GM21526 (cell line): ENCODE data around the gene ZC3H13.

Experiments used
- ATAC-seq: cut with Tn5 transposase; IDR thresholded peaks from one replicate; pipeline ENCODE4 v1.9.1; 2021; ENCODE audit warnings: moderate library complexity; ENCODE audit not compliant: unreplicated experiment, low FRiP score

ZC3H13 gene

DNA sequence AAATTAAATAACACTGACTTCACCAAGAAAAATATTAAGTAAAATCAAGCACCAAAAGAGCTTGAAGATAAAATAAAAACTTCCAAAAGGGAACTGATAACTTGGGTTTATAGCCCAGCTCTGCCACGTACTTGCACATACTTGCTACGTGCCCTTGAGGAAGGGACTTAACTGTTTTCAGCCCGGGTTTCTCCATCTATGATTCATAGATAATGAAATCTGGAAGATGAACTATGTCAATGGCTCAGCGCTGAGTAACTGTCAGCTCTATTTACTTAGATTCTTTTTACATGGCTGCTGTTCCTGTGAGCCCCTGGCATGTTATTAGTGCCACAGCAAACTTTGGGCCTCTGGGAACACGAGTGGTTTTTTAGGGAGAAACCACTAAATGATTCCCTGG is 9.6 kb upstream of the ZC3H13 start:
- no peak for ATAC-seq

DNA sequence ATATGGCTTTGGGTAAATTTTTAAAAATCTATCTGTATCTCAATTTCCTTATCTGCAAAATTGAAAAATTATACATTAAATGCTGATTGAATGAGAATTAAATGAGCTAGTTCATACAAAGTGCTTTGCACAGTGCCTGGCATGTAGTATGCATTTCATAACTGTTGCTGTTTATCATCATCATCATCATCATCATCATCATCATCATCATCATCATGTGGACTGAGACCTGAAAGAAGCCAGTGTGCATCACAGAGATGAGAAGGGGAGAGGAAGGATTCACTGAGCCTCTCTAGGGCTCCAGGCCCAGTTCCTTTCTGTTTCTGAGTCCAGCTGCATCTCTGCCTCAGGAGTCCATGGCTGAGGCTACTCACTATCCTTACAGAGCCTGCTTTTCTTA is 6.9 kb upstream of the ZC3H13 start:
- ATAC-seq = no peak

- no peak for ATAC-seq
Measured at GRCh38 chr13:46058268-46058667, 5.7 kb upstream of the ZC3H13 start.

- no peak for ATAC-seq
Measured at GRCh38 chr13:46057256-46058015, 4.9 kb upstream of the ZC3H13 start.

GRCh38 chr13:46053162-46054012 is 841 bp upstream of the ZC3H13 start:
- ATAC-seq = no peak

DNA sequence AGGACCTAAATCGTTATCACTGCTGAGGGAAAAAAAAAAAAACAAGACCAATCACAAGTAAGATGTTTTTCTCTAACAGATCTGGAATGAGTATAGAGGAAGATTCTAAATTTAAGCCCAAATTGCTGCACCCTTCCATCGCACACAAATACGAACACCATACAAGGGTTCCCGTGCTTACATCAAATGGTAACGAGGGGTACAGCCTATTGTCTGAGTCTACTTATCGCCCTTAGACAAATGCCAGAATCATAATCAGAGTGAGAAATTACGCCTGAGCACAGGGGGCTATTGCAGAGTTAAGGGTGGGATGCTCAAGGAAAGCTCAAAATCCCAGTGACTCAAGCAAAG is 603 bp downstream of the ZC3H13 start:
- peak; percentile 7 for ATAC-seq

DNA sequence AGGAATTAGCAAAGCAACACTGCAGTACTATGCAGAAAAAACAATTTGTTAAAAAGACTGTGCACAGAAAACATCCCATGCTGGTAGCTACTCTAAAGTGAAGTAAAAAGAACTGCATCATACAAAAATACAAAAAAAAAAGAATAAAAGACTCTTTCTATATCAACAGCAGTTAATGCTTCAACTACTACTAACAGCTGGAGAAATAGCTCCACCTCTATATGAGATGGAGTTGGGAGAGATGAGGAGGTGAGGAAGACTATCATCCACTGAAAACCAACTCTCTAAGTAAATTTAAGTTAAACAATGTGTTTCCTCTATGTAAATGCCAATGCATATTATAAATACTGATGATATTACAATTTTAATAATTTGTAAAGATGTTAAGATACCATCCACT is 1.8 kb downstream of the ZC3H13 start:
- no peak for ATAC-seq

GRCh38 chr13:46045424-46045823 is 7.1 kb downstream of the ZC3H13 start:
- ATAC-seq = no peak

- no peak for ATAC-seq
Measured at GRCh38 chr13:46043647-46044046, 8.9 kb downstream of the ZC3H13 start.

DNA sequence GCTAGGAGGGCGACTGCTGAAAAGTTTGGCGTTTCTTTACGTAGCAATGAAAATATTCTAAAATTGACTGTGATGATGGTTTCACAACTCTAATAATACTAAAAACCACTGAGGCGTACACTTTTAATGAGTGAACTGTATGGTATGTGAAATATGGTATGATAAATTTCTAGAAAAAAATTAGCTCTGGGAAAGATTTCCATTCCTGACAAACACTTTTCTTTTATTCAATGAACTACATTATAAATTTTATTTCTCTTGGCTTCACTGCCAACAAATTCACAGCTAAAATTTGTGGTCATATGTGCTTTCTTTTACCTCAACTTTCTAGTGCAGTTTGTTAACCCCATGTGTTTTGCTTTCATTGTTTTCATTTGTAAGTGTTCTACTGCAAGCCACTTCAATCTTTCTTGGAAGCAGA is 11.1 kb downstream of the ZC3H13 start:
- no peak for ATAC-seq

GRCh38 chr13:46040763-46041162 is 11.8 kb downstream of the ZC3H13 start:
- no peak for ATAC-seq

DNA sequence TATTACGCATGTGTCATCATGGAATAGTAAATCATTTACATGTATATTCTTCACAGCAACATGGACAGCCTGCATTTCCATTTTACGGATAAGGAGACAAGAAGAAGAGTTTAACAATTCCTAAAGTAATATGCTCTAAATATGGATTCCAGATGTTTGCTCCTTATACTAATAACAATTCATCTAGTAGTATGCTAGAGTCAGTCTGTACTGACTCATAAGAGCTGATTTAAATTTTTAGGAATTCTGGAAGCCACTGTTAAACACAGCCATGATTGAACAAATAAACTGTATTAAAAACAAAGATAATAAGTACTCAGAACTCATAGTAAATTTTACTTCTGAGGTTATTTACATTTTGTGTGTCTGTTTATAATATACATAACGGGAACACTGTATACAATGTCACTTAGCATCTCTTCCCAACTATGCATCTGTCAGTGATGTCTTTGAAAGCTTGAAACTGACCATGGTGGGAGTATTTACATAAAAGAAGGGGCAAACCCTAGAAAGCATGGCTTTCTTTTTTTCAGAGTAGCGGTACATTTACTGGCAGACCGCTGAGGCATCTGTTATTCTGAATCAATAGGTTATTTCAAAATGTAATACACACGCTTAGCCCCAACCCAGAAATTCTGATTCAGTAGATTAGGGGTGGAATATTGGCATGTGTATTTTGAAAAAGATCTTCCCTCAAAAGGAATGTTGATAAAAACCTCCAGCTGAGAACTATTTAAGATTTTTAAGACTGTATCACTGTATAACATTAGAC is 12.9 kb downstream of the ZC3H13 start:
- no peak for ATAC-seq

GRCh38 chr13:46038296-46038695 is 14.2 kb downstream of the ZC3H13 start:
- ATAC-seq = no peak

- no peak for ATAC-seq
Measured at GRCh38 chr13:46035066-46035465, 17.5 kb downstream of the ZC3H13 start.

DNA sequence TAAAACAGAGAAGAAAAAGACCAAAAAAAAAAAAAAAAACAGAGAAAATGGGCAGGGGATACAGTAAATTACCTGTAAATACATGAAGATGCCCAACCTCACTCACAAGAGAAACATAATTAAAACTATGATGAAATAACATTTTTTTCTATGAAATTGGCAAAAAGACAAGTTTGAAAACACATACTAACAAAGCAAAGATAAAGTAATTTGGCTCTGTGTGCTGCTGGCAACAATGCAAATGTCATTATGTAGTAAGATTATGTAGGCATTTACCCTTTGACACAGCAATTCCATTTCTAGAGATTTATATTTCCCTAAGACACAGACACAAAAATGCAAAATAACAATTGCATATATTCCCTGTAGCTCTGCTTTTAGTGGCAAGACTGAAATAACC is 20.2 kb downstream of the ZC3H13 start:
- no peak for ATAC-seq

DNA sequence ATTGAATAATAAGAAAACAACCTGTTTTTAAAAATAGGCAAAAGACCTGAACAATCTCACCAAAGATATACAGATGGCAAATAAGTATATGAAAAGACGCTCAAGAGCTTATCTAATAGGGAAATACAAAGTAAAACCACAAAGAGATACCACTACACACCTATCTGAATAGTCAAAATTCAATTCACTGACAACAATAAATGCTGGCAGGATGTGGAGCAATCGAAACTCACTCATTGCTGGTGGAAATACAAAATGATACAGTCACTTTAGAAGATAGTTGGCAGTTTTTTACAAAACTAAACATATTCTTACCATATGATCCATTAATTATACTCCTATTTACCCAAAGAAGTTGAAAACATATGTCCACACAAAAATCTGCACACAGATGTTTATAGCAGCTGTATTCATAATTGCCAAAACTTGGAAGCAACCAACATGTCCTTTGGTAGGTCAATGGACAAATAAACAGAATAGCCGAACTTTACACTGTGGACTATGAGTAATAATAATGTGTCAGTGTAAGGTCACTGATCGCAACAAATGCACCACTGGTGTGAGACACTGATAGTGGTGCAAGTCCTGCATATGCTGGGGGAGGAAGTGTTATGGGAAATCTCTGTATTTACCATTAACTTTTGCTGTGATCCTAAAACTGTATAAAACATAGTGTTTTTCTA is 20.8 kb downstream of the ZC3H13 start:
- no peak for ATAC-seq

DNA sequence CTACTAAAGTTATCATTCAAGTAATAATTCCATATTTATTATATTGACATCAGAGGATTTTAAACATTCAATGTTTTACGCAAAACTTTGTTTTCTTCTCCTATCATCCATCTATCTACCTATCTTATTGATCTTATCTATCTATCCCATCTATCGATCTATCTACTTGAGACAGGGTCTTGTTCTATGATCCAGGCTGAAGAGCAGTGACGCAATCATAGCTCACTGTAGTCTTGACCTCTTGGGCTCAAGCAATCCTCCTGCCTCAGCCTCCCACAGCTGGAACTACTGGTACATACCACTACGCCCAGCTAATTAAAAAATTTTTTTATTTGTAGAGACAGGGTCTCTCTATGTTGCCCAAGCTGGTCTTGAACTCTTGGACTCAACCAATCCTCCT is 27.4 kb downstream of the ZC3H13 start:
- ATAC-seq = no peak

DNA sequence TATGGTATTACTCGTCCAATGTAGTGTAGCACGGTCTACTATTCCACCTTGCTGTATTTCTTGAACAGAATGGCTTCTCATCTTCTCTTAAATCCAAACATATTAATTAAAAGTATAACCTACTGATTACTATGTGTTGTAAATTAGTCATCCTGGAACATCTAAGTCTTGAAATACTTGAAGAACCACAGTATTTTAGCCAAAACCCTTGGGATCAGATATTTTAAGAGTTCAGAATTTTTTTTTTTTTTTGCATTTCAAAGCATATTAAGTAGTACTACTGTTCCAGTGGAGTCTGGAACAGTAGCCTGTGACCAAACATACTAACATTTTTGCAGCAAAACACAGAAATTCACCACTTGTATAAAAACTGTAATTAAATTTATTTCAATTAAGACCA is 30.1 kb downstream of the ZC3H13 start:
- ATAC-seq = no peak

DNA sequence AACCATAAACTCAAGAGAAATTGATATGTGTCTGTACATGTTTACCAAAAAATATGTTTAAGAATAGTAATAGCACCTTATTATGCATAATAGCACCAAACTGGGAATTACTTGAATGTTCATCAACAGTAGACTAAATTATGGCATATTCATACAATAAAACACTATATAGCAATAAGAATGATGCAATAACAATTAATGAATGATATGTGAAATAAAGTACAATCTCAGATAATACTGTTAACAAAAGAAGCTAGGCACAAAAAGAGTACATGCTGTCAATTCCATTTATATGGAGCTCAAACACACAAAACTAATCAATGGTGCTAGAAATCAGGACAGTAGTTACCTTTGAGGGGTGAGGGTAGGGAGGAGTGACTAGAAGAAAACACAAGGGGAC is 36.3 kb downstream of the ZC3H13 start:
- no peak for ATAC-seq

GRCh38 chr13:46015366-46015765 is 37.2 kb downstream of the ZC3H13 start:
- no peak for ATAC-seq

- ATAC-seq = no peak
Measured at GRCh38 chr13:46012404-46012803, 40.1 kb downstream of the ZC3H13 start.
